ENCODE results near the gene OR1J1.

The OR1J1 gene

DNA sequence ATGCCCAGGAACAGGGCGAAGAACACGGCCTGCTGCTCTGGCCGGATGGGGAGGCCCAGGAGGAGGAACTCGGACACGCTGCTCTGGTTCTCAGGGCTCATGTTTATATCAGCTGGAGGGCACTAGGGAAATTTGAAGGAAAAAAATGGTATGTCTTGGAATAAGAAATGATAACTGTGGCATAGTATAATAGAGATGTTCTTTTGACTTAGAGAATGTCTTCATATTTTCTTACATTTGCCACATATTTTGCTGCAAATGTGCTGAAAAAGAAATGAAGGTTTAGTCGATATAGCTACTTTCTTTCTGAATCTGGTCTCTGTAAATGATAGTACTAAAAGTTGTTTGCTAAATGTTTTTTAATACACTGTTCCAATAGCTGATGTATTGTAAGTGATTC lies at the start of gene OR1J1:
OR1J1 (minus strand) TSS at position 101 of the 400 bp plus-strand sequence; CDS start at position 101, 0 bp downstream.
- no peak for DNase-seq (ENCODE audit: low spot score)
- H3K9me3 Mint-ChIP-seq = no peaks in the 10 kb centered on the region
- H3K36me3 Mint-ChIP-seq (ENCODE audit: low read depth) = no peaks in the 10 kb centered on the region
- H3K4me1 Mint-ChIP-seq (ENCODE audit: low read depth) = no peaks in the 10 kb centered on the region
- no peak within 1 kb of the TSS for H3K4me3 Mint-ChIP-seq
- no peak within 1 kb of the TSS for H3K27ac Mint-ChIP-seq
- H3K27me3 Mint-ChIP-seq (ENCODE audit: low read depth) = peaks cover 13% of the 10 kb centered on the region

- H3K9me3 Mint-ChIP-seq = no peaks in the 10 kb centered on the region
- no peaks in the 10 kb centered on the region for H3K36me3 Mint-ChIP-seq (ENCODE audit: low read depth)
- no peak for DNase-seq (ENCODE audit: low spot score)
- no peaks in the 10 kb centered on the region for H3K4me1 Mint-ChIP-seq (ENCODE audit: low read depth)
- no peak within 1 kb of the TSS for H3K4me3 Mint-ChIP-seq
- H3K27ac Mint-ChIP-seq = no peak within 1 kb of the TSS
- no peaks in the 10 kb centered on the region for H3K27me3 Mint-ChIP-seq (ENCODE audit: low read depth)
Measured at GRCh38 chr9:122527193-122527592, 49.5 kb upstream of the OR1J1 start, which contains the start of gene OR1N1. Gene OR1N1, minus strand, starts transcription at chr9:122527293. Its CDS starts 0 bp downstream, at chr9:122527293.

DNA sequence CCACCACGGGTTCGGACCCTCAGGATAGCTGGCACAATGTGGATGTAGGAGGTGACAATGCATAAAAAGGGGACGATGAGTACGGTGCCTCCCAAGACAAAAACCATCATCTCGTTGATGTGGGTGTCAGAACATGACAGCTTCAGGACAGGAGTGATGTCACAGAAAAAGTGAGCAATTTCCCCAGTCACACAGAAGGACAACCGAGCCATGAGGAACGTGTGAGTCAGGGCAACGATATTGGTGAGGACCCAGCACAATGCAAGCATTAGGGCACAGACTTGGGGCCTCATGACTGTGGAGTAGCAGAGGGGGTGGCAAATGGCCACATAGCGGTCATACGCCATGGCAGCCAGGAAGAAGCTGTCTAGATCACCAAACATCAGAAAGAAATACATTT lies 48.9 kb upstream of the OR1J1 start:
- Mint-ChIP-seq H3K27me3 (ENCODE audit: low read depth) (no peaks in the 10 kb centered on the region), H3K36me3 (ENCODE audit: low read depth) (no peaks in the 10 kb centered on the region), H3K4me1 (ENCODE audit: low read depth) (no peaks in the 10 kb centered on the region), H3K4me3 (no peak overlapping the region), H3K27ac (no peak overlapping the region), H3K9me3 (no peaks in the 10 kb centered on the region)
- DNase-seq (ENCODE audit: low spot score) = peak; percentile 5

DNA sequence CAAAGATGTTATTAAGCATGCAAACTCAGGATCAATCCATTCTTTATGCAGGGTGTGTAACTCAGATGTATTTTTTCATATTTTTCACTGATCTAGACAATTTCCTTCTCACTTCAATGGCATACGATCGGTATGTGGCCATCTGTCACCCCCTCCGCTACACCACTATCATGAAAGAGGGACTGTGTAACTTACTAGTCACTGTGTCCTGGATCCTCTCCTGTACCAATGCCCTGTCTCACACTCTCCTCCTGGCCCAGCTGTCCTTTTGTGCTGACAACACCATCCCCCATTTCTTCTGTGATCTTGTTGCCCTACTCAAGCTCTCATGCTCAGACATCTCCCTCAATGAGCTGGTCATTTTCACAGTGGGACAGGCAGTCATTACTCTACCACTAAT lies 41.6 kb upstream of the OR1J1 start:
- Mint-ChIP-seq H3K4me1 (ENCODE audit: low read depth) (no peaks in the 10 kb centered on the region), H3K27ac (no peak overlapping the region), H3K36me3 (ENCODE audit: low read depth) (no peaks in the 10 kb centered on the region), H3K4me3 (no peak overlapping the region), H3K9me3 (no peaks in the 10 kb centered on the region), H3K27me3 (ENCODE audit: low read depth) (no peaks in the 10 kb centered on the region)
- DNase-seq (ENCODE audit: low spot score) = no peak

DNA sequence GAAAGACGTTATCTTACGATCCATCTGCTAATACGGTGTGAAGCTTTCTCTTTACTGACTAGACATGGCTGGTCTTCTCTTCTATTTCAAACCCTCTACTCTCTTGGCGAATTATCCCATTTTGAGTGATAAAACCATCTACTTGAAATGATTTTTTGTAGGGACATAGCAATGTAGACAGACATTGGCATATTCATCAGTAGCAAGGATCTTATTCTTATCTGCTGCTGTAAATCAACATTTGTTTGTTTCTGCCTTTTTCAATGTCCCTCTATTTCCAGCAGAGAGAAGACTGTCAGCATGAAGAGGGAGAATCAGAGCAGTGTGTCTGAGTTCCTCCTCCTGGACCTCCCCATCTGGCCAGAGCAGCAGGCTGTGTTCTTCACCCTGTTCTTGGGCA lies 41.1 kb upstream of the OR1J1 start, which contains the start of gene OR1J4:
OR1J4 (plus strand) TSS at position 301 of the 400 bp plus-strand sequence; CDS start at position 301, 0 bp downstream.
- Mint-ChIP-seq H3K4me3 (no peak within 1 kb of the TSS), H3K27me3 (ENCODE audit: low read depth) (peaks cover 3% of the 10 kb centered on the region), H3K36me3 (ENCODE audit: low read depth) (no peaks in the 10 kb centered on the region), H3K9me3 (no peaks in the 10 kb centered on the region), H3K27ac (no peak within 1 kb of the TSS), H3K4me1 (ENCODE audit: low read depth) (no peaks in the 10 kb centered on the region)
- DNase-seq (ENCODE audit: low spot score) = no peak

- H3K4me3 Mint-ChIP-seq = no peak overlapping the region
- no peaks in the 10 kb centered on the region for H3K4me1 Mint-ChIP-seq (ENCODE audit: low read depth)
- no peaks in the 10 kb centered on the region for H3K9me3 Mint-ChIP-seq
- no peaks in the 10 kb centered on the region for H3K36me3 Mint-ChIP-seq (ENCODE audit: low read depth)
- peaks cover 3% of the 10 kb centered on the region for H3K27me3 Mint-ChIP-seq (ENCODE audit: low read depth)
- no peak overlapping the region for H3K27ac Mint-ChIP-seq
- DNase-seq (ENCODE audit: low spot score) = no peak
Measured at GRCh38 chr9:122518226-122518625, 40.5 kb upstream of the OR1J1 start.

DNA sequence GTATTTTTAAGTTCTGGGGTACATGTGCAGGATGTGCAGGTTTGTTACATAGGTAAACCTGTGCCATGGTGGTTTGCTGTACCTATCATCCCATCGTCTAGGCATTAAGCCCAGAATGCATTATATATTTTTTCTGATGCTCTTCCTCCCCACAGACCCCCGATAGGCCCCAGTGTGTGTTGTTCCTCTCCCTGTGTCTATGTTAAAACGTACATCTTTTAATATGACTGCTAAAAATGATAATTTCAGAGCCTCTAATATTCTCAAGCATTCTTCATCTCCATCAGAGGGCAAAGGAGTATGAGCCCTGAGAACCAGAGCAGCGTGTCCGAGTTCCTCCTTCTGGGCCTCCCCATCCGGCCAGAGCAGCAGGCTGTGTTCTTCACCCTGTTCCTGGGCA lies 32.8 kb upstream of the OR1J1 start, which contains the start of gene OR1J2:
OR1J2 (plus strand) TSS at position 301 of the 400 bp plus-strand sequence; CDS start at position 301, 0 bp downstream.
- Mint-ChIP-seq H3K4me3 (no peak within 1 kb of the TSS), H3K36me3 (ENCODE audit: low read depth) (no peaks in the 10 kb centered on the region), H3K27me3 (ENCODE audit: low read depth) (peaks cover 8% of the 10 kb centered on the region), H3K4me1 (ENCODE audit: low read depth) (no peaks in the 10 kb centered on the region), H3K27ac (no peak within 1 kb of the TSS), H3K9me3 (no peaks in the 10 kb centered on the region)
- DNase-seq (ENCODE audit: low spot score) = no peak

- H3K4me1 Mint-ChIP-seq (ENCODE audit: low read depth) = no peaks in the 10 kb centered on the region
- DNase-seq (ENCODE audit: low spot score) = no peak
- peaks cover 6% of the 10 kb centered on the region for H3K27me3 Mint-ChIP-seq (ENCODE audit: low read depth)
- H3K27ac Mint-ChIP-seq = no peak overlapping the region
- H3K36me3 Mint-ChIP-seq (ENCODE audit: low read depth) = no peaks in the 10 kb centered on the region
- H3K9me3 Mint-ChIP-seq = no peaks in the 10 kb centered on the region
- H3K4me3 Mint-ChIP-seq = no peak overlapping the region
Measured at GRCh38 chr9:122506964-122507363, 29.2 kb upstream of the OR1J1 start.

DNA sequence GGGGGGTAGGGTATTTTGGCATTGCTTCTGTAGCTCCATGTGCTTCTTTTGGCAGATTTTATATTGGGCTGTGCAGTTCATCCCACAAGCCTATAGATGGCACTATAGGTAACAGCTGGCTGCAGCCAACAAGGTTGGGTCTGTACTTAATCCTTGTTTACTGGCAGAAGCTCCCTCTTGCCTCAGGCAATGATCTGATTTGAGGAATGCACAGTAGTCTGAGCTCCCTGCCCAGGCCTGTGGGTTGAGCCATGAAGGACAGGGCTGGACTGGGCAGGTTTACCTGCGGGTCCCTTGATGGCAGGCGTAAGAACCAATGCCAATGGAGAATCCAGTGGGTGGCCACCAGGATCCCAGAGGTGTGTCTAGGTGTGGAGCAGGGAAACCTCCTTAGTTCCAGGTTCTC lies 21.2 kb upstream of the OR1J1 start:
- DNase-seq (ENCODE audit: low spot score) = no peak
- peaks cover 2% of the 10 kb centered on the region for H3K27me3 Mint-ChIP-seq (ENCODE audit: low read depth)

DNA sequence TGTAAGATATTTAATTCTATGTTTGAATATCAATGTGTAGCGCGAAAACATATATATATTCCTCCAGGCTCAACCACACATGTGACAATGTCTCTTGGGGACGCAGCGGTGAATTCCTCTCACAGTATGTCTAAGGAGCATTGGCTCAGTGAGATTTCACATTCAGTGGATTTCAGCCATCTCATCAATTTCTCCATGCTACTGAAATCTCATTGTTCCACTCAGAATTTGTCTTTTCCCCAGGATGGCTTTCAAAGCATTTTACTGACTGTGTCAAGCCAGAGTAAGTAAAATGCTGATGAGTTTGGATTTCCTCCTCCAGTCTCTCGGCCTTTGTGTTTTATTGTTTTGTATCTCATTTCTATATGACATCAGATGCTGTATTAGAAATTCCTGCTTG lies 1.3 kb upstream of the OR1J1 start:
- H3K27ac Mint-ChIP-seq = no peak overlapping the region
- no peaks in the 10 kb centered on the region for H3K9me3 Mint-ChIP-seq
- H3K4me1 Mint-ChIP-seq (ENCODE audit: low read depth) = no peaks in the 10 kb centered on the region
- H3K36me3 Mint-ChIP-seq (ENCODE audit: low read depth) = no peaks in the 10 kb centered on the region
- no peak overlapping the region for H3K4me3 Mint-ChIP-seq
- peaks cover 13% of the 10 kb centered on the region for H3K27me3 Mint-ChIP-seq (ENCODE audit: low read depth)
- no peak for DNase-seq (ENCODE audit: low spot score)

More for the DNA sequence above, 21.2 kb upstream of the OR1J1 start:
- H3K9me3 Mint-ChIP-seq = no peaks in the 10 kb centered on the region
- H3K4me1 Mint-ChIP-seq (ENCODE audit: low read depth) = no peaks in the 10 kb centered on the region
- H3K4me3 Mint-ChIP-seq = no peak overlapping the region
- H3K36me3 Mint-ChIP-seq (ENCODE audit: low read depth) = no peaks in the 10 kb centered on the region
- H3K27ac Mint-ChIP-seq = no peak overlapping the region

- Mint-ChIP-seq H3K27me3 (ENCODE audit: low read depth) (peaks cover 11% of the 10 kb centered on the region), H3K36me3 (ENCODE audit: low read depth) (no peaks in the 10 kb centered on the region), H3K4me3 (no peak overlapping the region), H3K9me3 (no peaks in the 10 kb centered on the region), H3K27ac (no peak overlapping the region), H3K4me1 (ENCODE audit: low read depth) (no peaks in the 10 kb centered on the region)
- DNase-seq (ENCODE audit: low spot score) = no peak
Measured at GRCh38 chr9:122477346-122477745, 380 bp downstream of the OR1J1 start.

- H3K27me3 Mint-ChIP-seq (ENCODE audit: low read depth) = peaks cover 9% of the 10 kb centered on the region
- no peak for DNase-seq (ENCODE audit: low spot score)
- H3K4me1 Mint-ChIP-seq (ENCODE audit: low read depth) = no peaks in the 10 kb centered on the region
- H3K27ac Mint-ChIP-seq = no peak overlapping the region
- H3K4me3 Mint-ChIP-seq = no peak overlapping the region
- H3K36me3 Mint-ChIP-seq (ENCODE audit: low read depth) = no peaks in the 10 kb centered on the region
- no peaks in the 10 kb centered on the region for H3K9me3 Mint-ChIP-seq
Measured at GRCh38 chr9:122475717-122476116, 2.0 kb downstream of the OR1J1 start.

- no peak for DNase-seq (ENCODE audit: low spot score)
- Mint-ChIP-seq H3K4me3 (no peak overlapping the region), H3K36me3 (ENCODE audit: low read depth) (no peaks in the 10 kb centered on the region), H3K27ac (no peak overlapping the region), H3K9me3 (no peaks in the 10 kb centered on the region), H3K27me3 (ENCODE audit: low read depth) (peaks cover 9% of the 10 kb centered on the region), H3K4me1 (ENCODE audit: low read depth) (no peaks in the 10 kb centered on the region)
Measured at GRCh38 chr9:122474561-122474960, 3.2 kb downstream of the OR1J1 start.

GRCh38 chr9:122468735-122469134 lies 9.0 kb downstream of the OR1J1 start:
- H3K27ac Mint-ChIP-seq = no peak overlapping the region
- no peaks in the 10 kb centered on the region for H3K9me3 Mint-ChIP-seq
- H3K36me3 Mint-ChIP-seq (ENCODE audit: low read depth) = no peaks in the 10 kb centered on the region
- H3K27me3 Mint-ChIP-seq (ENCODE audit: low read depth) = peaks cover 10% of the 10 kb centered on the region
- DNase-seq (ENCODE audit: low spot score) = no peak
- no peak overlapping the region for H3K4me3 Mint-ChIP-seq
- peaks cover 8% of the 10 kb centered on the region for H3K4me1 Mint-ChIP-seq (ENCODE audit: low read depth)

- no peak overlapping the region for H3K4me3 Mint-ChIP-seq
- peaks cover 31% of the 10 kb centered on the region for H3K27me3 Mint-ChIP-seq (ENCODE audit: low read depth)
- H3K9me3 Mint-ChIP-seq = no peaks in the 10 kb centered on the region
- DNase-seq (ENCODE audit: low spot score) = no peak
- no peaks in the 10 kb centered on the region for H3K36me3 Mint-ChIP-seq (ENCODE audit: low read depth)
- no peak overlapping the region for H3K27ac Mint-ChIP-seq
- peaks cover 8% of the 10 kb centered on the region for H3K4me1 Mint-ChIP-seq (ENCODE audit: low read depth)
Measured at GRCh38 chr9:122466456-122466855, 11.3 kb downstream of the OR1J1 start.

All from T-helper 2 cell treated with Interferon-gamma antibody and Interleukin-4, amounts not matched to agents 5 μg/mL and 100 μg/mL, for 36 hours (primary cell).